GM21717 (cell line): ENCODE results near the gene C11orf98.

Experiments
- ATAC-seq: cut with Tn5 transposase; IDR thresholded peaks from one replicate; pipeline ENCODE4 v1.9.1; 2021; ENCODE audit warnings: mild to moderate bottlenecking, moderate library complexity; ENCODE audit not compliant: unreplicated experiment

The C11orf98 gene

GRCh38 chr11:62613291-62613778, 51.7 kb downstream of the C11orf98 start:
- no peak for ATAC-seq
